ENCODE measurements around the gene DICER1.

DICER1 gene

DNA sequence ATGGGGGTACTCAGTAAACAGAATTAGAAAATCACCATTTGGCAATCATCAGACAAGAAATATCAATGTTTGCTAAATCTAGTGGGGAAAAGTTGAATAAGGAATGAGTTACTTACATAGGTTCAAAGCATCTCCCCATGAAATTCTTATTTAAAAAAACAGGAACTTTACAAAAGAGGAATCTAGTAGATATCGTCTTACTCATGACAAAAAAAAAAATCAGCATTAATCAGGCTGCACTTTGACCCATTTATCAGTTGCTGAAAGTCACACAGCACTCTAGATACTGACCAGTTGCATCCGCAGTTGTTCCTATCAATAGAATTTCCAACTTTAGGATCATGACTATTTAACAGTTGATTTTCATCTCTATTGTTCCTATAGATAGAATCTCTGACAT lies 5.8 kb upstream of the DICER1 start:
- Histone ChIP-seq H3K4me2 (ENCODE audit: low read length) (no peak overlapping the region), H3K9me3 (replicated peaks; ENCODE audit: low read length) (no peaks in the 10 kb centered on the region), H3K27me3 (ENCODE audit: control insufficient read depth, insufficient read depth, low read length) (no peaks in the 10 kb centered on the region), H3K4me3 (ENCODE audit: low read length) (no peak overlapping the region), H3K9ac (ENCODE audit: low read depth, low read length) (no peak overlapping the region), H3K36me3 (ENCODE audit: insufficient read depth, low read length) (no peaks in the 10 kb centered on the region), H3K4me1 (ENCODE audit: control insufficient read depth, insufficient read depth, low read length) (peaks cover 3% of the 10 kb centered on the region)

DNA sequence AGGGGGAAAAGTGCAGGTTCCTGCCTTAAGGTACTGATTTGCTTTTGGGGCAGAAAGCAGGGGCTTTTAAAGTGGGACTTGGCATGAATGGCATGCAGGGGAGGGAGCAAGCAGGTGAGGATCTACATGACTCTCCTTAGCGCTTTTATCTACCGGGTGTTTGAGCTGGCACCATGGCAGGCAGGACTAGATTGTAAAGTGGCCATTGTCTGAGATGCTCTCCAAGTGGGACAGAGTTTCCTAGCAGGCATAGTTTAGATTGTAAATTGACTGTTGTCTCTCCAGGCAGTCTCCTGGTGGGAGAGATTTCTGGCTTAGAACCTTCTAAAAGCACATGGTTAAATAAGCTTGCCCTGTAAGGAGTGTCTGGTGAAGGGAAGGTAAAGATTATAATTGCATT lies 5.3 kb upstream of the DICER1 start:
- Histone ChIP-seq H3K4me1 (ENCODE audit: control insufficient read depth, insufficient read depth, low read length) (peaks cover 6% of the 10 kb centered on the region), H3K9me3 (replicated peaks; ENCODE audit: low read length) (no peaks in the 10 kb centered on the region), H3K4me3 (ENCODE audit: low read length) (no peak overlapping the region), H3K9ac (ENCODE audit: low read depth, low read length) (no peak overlapping the region), H3K4me2 (ENCODE audit: low read length) (no peak overlapping the region), H3K36me3 (ENCODE audit: insufficient read depth, low read length) (no peaks in the 10 kb centered on the region), H3K27me3 (ENCODE audit: control insufficient read depth, insufficient read depth, low read length) (no peaks in the 10 kb centered on the region)

DNA sequence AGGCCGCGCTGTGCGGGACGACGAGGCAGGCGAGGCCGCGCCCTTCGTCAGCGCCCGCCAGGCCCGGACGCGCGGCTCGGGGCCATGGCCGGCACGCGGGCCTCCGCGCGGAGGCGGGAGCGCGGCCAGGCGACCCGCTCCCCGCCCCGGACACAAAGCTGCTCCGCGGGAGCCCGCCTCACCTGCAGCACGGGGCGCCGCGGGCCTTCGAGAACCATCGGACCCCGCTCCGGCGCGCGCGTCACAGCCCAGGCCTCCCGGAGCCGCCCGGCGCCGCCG lies 342 bp downstream of the DICER1 start:
- H3K36me3 ChIP-seq (ENCODE audit: insufficient read depth, low read length), result no peaks in the 10 kb centered on the region
- no peaks in the 10 kb centered on the region for H3K27me3 ChIP-seq (ENCODE audit: control insufficient read depth, insufficient read depth, low read length)
- H3K9me3 ChIP-seq (replicated peaks; ENCODE audit: low read length), result no peaks in the 10 kb centered on the region
- peak overlapping the region; percentile 87 for H3K4me2 ChIP-seq (ENCODE audit: low read length)
- H3K4me3 ChIP-seq (ENCODE audit: low read length), result peak overlapping the region; percentile 76
- H3K9ac ChIP-seq (ENCODE audit: low read depth, low read length), result peak overlapping the region; percentile 93
- H3K4me1 ChIP-seq (ENCODE audit: control insufficient read depth, insufficient read depth, low read length), result peaks cover 29% of the 10 kb centered on the region

DNA sequence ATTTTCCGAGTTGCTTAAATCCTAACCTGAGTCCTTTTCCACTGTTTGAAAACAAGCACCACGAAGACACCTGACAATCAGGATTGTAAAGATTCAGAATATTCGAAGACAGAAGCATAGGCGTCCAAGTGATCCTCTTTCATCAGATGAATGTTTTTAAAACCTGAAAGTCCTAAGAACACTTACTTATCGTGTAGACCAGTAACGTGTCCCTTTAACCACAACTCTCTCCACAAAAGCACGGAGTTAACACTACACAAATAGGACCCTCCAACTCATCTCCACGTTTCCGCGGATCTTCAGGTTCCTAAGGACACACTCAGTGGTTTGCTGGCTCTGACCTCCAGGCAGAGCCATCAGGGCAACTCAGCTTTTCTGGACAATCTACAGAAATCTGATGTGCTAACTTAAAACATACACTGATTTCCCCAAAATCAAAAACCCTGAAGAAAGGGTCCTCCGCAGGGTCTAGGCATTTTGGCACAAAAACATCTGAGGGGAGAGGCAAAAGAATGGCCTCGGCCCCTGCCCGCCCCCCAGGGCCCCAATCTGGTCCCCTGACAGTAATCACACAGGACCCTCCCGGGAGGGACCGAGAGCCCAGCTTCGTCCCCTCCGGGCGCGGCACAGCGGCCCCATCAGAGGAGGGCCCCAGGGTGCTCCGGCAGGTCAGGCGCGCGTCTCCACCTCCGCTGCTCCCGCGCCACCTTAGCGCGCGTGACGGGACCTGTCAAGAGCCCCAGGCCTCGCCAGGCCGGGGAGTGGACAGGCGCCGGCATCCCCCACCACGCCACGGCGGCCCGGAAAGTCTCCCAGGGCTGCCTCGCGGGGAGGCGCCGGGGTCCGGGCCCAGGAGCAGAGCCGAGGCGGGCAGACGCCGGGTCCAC lies 925 bp downstream of the DICER1 start:
- Histone ChIP-seq H3K4me2 (ENCODE audit: low read length) (peak overlapping the region; percentile 87), H3K9ac (ENCODE audit: low read depth, low read length) (peak overlapping the region; percentile 93)

DNA sequence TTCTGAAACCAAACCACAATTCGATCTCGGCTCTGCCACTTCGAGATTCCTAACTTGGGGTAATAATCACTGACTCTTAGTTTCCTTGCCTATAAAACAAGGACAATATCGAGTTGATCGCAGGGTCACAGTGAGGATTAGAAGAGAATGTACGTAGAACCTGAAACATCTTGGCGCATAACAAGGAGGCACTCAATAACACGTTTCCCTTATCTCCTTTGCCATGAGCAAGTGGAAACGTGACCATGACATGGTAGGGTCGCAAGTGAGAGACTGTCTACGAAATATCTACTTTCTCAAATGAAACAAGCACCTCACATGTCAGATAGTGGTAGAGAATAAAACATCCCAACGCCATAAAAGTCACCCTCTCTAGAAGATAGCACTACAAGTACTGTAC lies 2.3 kb downstream of the DICER1 start:
- H3K9ac ChIP-seq (ENCODE audit: low read depth, low read length), result no peak overlapping the region
- peak overlapping the region; percentile 87 for H3K4me2 ChIP-seq (ENCODE audit: low read length)
- peak overlapping the region; percentile 76 for H3K4me3 ChIP-seq (ENCODE audit: low read length)
- H3K4me1 ChIP-seq (ENCODE audit: control insufficient read depth, insufficient read depth, low read length), result peaks cover 29% of the 10 kb centered on the region
- no peaks in the 10 kb centered on the region for H3K27me3 ChIP-seq (ENCODE audit: control insufficient read depth, insufficient read depth, low read length)
- H3K9me3 ChIP-seq (replicated peaks; ENCODE audit: low read length), result no peaks in the 10 kb centered on the region
- no peaks in the 10 kb centered on the region for H3K36me3 ChIP-seq (ENCODE audit: insufficient read depth, low read length)

More for the DNA sequence above, 925 bp downstream of the DICER1 start:
- no peaks in the 10 kb centered on the region for H3K36me3 ChIP-seq (ENCODE audit: insufficient read depth, low read length)
- H3K27me3 ChIP-seq (ENCODE audit: control insufficient read depth, insufficient read depth, low read length), result no peaks in the 10 kb centered on the region
- peak overlapping the region; percentile 76 for H3K4me3 ChIP-seq (ENCODE audit: low read length)
- H3K4me1 ChIP-seq (ENCODE audit: control insufficient read depth, insufficient read depth, low read length), result peaks cover 29% of the 10 kb centered on the region
- H3K9me3 ChIP-seq (replicated peaks; ENCODE audit: low read length), result no peaks in the 10 kb centered on the region

DNA sequence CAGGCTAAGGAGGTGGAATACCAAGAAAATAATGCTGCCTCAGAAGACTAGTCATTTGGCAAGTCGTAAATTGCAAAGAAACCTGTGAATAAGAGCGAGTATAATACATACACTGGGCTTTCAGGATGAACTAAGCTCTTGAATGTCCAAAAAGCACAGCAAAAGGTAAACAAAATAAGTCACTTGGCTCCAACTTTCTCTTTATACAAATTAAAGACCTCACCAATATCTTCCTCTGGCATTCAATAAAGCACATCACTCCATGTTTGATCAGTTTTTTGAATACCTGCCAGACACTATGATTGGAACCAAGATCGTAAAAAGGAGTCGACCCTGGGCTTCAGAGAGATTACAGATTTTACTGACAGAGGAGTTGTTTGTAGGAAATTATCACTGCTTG lies 3.5 kb downstream of the DICER1 start:
- H3K9me3 ChIP-seq (replicated peaks; ENCODE audit: low read length), result no peaks in the 10 kb centered on the region
- H3K4me1 ChIP-seq (ENCODE audit: control insufficient read depth, insufficient read depth, low read length), result peaks cover 29% of the 10 kb centered on the region
- H3K36me3 ChIP-seq (ENCODE audit: insufficient read depth, low read length), result no peaks in the 10 kb centered on the region
- H3K4me3 ChIP-seq (ENCODE audit: low read length), result no peak overlapping the region
- peak overlapping the region; percentile 87 for H3K4me2 ChIP-seq (ENCODE audit: low read length)
- no peak overlapping the region for H3K9ac ChIP-seq (ENCODE audit: low read depth, low read length)
- no peaks in the 10 kb centered on the region for H3K27me3 ChIP-seq (ENCODE audit: control insufficient read depth, insufficient read depth, low read length)

DNA sequence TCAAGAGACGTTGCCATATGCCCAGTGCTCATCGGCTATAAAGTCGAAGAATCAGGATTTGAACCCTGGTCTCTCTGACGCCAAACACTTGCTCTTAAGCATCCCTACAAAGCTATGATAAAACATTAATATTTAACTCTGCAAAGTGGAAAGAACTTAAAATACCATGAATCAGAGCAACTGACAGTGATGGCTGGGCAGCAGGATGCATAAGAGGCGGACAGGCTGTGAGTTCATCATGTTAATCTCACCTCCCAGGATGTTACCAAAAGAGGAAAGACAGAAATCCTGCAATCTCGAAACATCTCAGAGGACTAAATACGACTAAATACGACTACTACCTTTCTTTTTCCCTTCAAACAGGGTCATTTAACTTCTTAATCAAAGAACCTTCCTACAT lies 5.8 kb downstream of the DICER1 start:
- H3K4me3 ChIP-seq (ENCODE audit: low read length), result no peak overlapping the region
- no peaks in the 10 kb centered on the region for H3K9me3 ChIP-seq (replicated peaks; ENCODE audit: low read length)
- H3K36me3 ChIP-seq (ENCODE audit: insufficient read depth, low read length), result no peaks in the 10 kb centered on the region
- no peaks in the 10 kb centered on the region for H3K27me3 ChIP-seq (ENCODE audit: control insufficient read depth, insufficient read depth, low read length)
- H3K4me2 ChIP-seq (ENCODE audit: low read length), result peak overlapping the region; percentile 42
- H3K4me1 ChIP-seq (ENCODE audit: control insufficient read depth, insufficient read depth, low read length), result peaks cover 23% of the 10 kb centered on the region
- no peak overlapping the region for H3K9ac ChIP-seq (ENCODE audit: low read depth, low read length)

DNA sequence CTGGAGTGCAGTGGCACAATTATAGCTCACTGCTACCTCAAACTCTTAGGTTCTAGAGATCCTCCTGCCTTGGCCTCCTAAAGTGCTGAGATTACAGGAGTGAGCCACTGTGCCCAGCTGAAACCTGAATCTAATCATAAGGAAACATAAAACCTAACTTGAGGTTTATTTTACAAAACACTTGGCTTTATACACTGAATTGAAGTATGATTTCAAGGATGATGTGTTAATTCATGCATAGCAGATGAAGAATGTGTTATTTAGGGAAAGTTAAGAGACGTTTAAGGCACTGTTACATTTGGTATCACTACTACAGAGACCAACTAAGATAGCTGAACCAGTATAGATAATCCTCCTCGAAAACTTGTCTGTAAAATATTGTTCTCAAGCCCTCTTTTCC lies 6.4 kb downstream of the DICER1 start:
- Histone ChIP-seq H3K9ac (ENCODE audit: low read depth, low read length) (no peak overlapping the region), H3K27me3 (ENCODE audit: control insufficient read depth, insufficient read depth, low read length) (no peaks in the 10 kb centered on the region), H3K4me3 (ENCODE audit: low read length) (no peak overlapping the region), H3K9me3 (replicated peaks; ENCODE audit: low read length) (no peaks in the 10 kb centered on the region), H3K4me2 (ENCODE audit: low read length) (no peak overlapping the region), H3K4me1 (ENCODE audit: control insufficient read depth, insufficient read depth, low read length) (peaks cover 19% of the 10 kb centered on the region), H3K36me3 (ENCODE audit: insufficient read depth, low read length) (no peaks in the 10 kb centered on the region)

DNA sequence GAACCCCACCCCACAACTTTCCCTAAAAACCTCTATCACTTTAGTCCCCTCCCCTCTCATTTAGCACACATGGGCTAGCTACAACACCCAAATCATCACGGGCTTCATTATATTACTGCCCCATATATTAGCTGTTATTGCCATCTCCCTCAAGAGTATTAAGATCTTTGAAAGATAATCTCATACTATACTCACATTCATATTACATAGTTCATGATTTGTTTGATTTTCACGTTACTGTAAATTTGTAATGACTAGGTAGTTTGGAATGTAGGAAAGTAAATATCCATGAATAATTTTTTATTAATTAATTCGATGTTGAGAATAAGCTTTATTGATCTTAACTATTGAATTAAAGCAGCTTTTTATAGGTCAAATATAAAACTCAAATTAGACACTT lies 7.9 kb downstream of the DICER1 start:
- no peaks in the 10 kb centered on the region for H3K27me3 ChIP-seq (ENCODE audit: control insufficient read depth, insufficient read depth, low read length)
- peaks cover 5% of the 10 kb centered on the region for H3K4me1 ChIP-seq (ENCODE audit: control insufficient read depth, insufficient read depth, low read length)
- H3K9me3 ChIP-seq (replicated peaks; ENCODE audit: low read length), result no peaks in the 10 kb centered on the region
- no peak overlapping the region for H3K4me2 ChIP-seq (ENCODE audit: low read length)
- H3K4me3 ChIP-seq (ENCODE audit: low read length), result no peak overlapping the region
- no peak overlapping the region for H3K9ac ChIP-seq (ENCODE audit: low read depth, low read length)
- H3K36me3 ChIP-seq (ENCODE audit: insufficient read depth, low read length), result no peaks in the 10 kb centered on the region

DNA sequence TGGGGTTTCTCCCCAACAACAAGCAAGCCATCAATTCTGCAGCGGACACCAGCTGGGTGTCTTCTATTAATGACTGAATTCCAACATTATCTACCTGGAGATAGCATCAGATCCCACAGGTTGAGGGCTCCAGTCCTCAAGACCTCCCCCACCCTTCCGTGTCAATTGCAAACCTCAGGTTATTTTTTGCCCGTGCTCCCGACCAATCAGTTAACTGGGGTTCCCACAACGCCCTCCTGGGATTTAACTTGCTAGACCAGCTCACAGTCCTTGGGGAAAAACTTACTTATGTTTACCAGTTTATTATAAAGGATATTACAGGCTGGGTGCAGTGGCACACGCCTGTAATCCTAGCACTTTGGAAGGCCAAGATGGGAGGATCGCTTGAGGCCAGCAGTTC lies 9.7 kb downstream of the DICER1 start:
- no peaks in the 10 kb centered on the region for H3K4me1 ChIP-seq (ENCODE audit: control insufficient read depth, insufficient read depth, low read length)
- H3K4me3 ChIP-seq (ENCODE audit: low read length), result no peak overlapping the region
- no peaks in the 10 kb centered on the region for H3K27me3 ChIP-seq (ENCODE audit: control insufficient read depth, insufficient read depth, low read length)
- no peaks in the 10 kb centered on the region for H3K36me3 ChIP-seq (ENCODE audit: insufficient read depth, low read length)
- no peaks in the 10 kb centered on the region for H3K9me3 ChIP-seq (replicated peaks; ENCODE audit: low read length)
- H3K4me2 ChIP-seq (ENCODE audit: low read length), result no peak overlapping the region
- no peak overlapping the region for H3K9ac ChIP-seq (ENCODE audit: low read depth, low read length)

DNA sequence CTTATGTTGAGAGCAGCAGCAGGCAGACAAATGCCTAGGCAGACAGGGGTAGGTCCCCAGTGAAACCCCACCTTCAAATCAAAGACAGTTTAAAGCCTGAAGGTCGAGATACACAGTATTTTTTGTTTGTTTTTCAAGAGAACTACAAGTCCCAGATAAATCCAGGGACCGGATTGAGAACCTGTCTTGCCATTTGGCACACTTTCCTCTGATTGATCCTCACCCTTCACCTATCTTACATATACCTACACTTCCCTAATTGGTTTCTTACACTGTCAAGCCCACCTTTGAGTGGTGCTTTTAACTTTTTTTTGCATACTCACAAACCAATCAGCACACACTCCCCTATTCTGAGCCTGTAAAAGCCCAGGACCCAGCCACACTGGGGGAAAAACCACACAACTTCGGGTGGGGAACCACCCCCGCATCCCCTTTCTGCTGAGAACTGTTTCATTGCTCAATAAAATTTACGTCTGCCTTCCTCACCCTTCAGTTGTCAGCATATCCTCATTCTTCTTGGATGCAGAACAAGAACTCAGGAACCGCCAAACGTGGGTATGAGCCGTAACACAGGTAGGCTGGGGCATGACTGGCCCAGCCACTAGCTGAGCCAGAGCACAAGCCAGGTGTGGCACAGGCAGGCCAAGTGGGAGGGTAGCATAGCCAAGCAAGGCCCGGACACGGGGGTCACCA lies 11.1 kb downstream of the DICER1 start:
- Histone ChIP-seq H3K9ac (ENCODE audit: low read depth, low read length) (no peak overlapping the region), H3K36me3 (ENCODE audit: insufficient read depth, low read length) (no peaks in the 10 kb centered on the region), H3K27me3 (ENCODE audit: control insufficient read depth, insufficient read depth, low read length) (no peaks in the 10 kb centered on the region), H3K4me3 (ENCODE audit: low read length) (no peak overlapping the region), H3K4me1 (ENCODE audit: control insufficient read depth, insufficient read depth, low read length) (no peaks in the 10 kb centered on the region), H3K9me3 (replicated peaks; ENCODE audit: low read length) (no peaks in the 10 kb centered on the region), H3K4me2 (ENCODE audit: low read length) (no peak overlapping the region)

DNA sequence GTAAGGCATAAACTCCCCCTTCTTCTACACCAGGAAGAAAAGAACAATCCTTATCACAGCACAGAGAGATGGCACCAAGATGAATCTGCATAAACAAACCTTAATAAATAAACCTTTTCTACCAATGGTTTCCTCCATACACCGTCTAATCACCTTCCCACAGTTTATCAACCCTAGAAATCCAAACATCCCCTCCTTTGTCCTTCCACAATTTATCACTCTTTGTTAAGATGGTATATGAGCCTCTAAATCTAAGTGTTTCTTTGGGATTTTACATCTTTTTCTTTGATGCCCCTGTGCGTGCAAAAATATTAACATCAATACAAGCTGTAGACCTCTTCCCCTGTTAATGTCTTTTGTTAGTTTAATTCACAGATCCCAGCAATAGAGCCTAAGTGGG lies 12.5 kb downstream of the DICER1 start:
- no peaks in the 10 kb centered on the region for H3K4me1 ChIP-seq (ENCODE audit: control insufficient read depth, insufficient read depth, low read length)
- H3K4me2 ChIP-seq (ENCODE audit: low read length), result no peak overlapping the region
- H3K4me3 ChIP-seq (ENCODE audit: low read length), result no peak overlapping the region
- no peaks in the 10 kb centered on the region for H3K27me3 ChIP-seq (ENCODE audit: control insufficient read depth, insufficient read depth, low read length)
- H3K36me3 ChIP-seq (ENCODE audit: insufficient read depth, low read length), result no peaks in the 10 kb centered on the region
- no peak overlapping the region for H3K9ac ChIP-seq (ENCODE audit: low read depth, low read length)
- no peaks in the 10 kb centered on the region for H3K9me3 ChIP-seq (replicated peaks; ENCODE audit: low read length)
